Uterus (tissue), 4 donors: Measurements from ENCODE around the gene E4F1. TPM values are rescaled to one million over a fixed set of nuclear protein-coding genes. Genes with fewer than 3 reads are reported as not detected.

Experiments used
- DNase-seq, 2 donors: peaks; one replicate each; pipeline ENCODE4 v3.0.0-alpha.2; 2019 to 2020
- H3K27ac ChIP-seq, 2 donors: fragments of 200-600 bp; sonication (generic); 1 replicate in 1 of 2; 2 replicates in 1 of 2; pipeline ENCODE4 v1.5.1; 2016 to 2018
- H3K27me3 ChIP-seq, 2 donors: fragments of 200-600 bp; sonication (generic); one replicate each; pipeline ENCODE4 v1.5.1; 2018 to 2019; ENCODE audit warnings: control low read depth in 1 of 2
- H3K36me3 ChIP-seq, 2 donors: fragments of 200-600 bp; sonication (generic); one replicate each; pipeline ENCODE4 v1.5.1; 2019; ENCODE audit warnings: control low read depth in 1 of 2
- H3K4me1 ChIP-seq, 2 donors: fragments of 200-600 bp; sonication (generic); one replicate each; pipeline ENCODE4 v1.5.1; 2018 to 2019; ENCODE audit warnings: control low read depth in 1 of 2
- H3K4me3 ChIP-seq, 2 donors: fragments of 200-600 bp; sonication (generic); 1 replicate in 1 of 2; 2 replicates in 1 of 2; pipeline ENCODE4 v1.5.1; 2018 to 2019; ENCODE audit warnings: mild to moderate bottlenecking in 1 of 2
- H3K9me3 ChIP-seq, 2 donors: fragments of 200-600 bp; sonication (generic); one replicate each; pipeline ENCODE4 v1.5.1; 2019; ENCODE audit warnings: control low read depth in 1 of 2
- CTCF ChIP-seq, 4 experiments: fragments of 200-600 bp in 2 of 4; fragments of 450-650 bp in 2 of 4; sonication (generic) in 2 of 4; IDR thresholded peaks; one replicate each; pipeline ENCODE4 v1.5.1; 2016 to 2019; ENCODE audit warnings: antibody characterized with exemption in 4 of 4, mild to moderate bottlenecking in 2 of 4, moderate library complexity in 1 of 4
- POLR2A ChIP-seq, 2 donors: fragments of 450-650 bp; IDR thresholded peaks; one replicate each; pipeline ENCODE4 v1.6.1; 2016; ENCODE audit warnings: antibody characterized with exemption in 2 of 2, mild to moderate bottlenecking in 1 of 2, moderate library complexity in 1 of 2
- intact Hi-C: fragments of 100-400 bp; cut with DNase I; formaldehyde crosslinking; loops from one replicate; pipeline ENCODE4 v1.15.1; 2023; ENCODE audit warnings: low total_unique reads
- total RNA-seq, 4 donors: library from RNA; depleted of rRNA in 3 of 4; stranded (reverse); fragments of >200 nt in 3 of 4; gene quantifications; one replicate each; pipeline versions ENCODE4 v1.1.0 to v1.2.4, GENCODE V29; 2014 to 2023
- donor health status: DM: yes; HTN: yes; CAD: no.

Gene E4F1
- total RNA-seq, 4 donors from 2014 or later, result 8.2 to 41.8 (median 29.9) TPM

DNA sequence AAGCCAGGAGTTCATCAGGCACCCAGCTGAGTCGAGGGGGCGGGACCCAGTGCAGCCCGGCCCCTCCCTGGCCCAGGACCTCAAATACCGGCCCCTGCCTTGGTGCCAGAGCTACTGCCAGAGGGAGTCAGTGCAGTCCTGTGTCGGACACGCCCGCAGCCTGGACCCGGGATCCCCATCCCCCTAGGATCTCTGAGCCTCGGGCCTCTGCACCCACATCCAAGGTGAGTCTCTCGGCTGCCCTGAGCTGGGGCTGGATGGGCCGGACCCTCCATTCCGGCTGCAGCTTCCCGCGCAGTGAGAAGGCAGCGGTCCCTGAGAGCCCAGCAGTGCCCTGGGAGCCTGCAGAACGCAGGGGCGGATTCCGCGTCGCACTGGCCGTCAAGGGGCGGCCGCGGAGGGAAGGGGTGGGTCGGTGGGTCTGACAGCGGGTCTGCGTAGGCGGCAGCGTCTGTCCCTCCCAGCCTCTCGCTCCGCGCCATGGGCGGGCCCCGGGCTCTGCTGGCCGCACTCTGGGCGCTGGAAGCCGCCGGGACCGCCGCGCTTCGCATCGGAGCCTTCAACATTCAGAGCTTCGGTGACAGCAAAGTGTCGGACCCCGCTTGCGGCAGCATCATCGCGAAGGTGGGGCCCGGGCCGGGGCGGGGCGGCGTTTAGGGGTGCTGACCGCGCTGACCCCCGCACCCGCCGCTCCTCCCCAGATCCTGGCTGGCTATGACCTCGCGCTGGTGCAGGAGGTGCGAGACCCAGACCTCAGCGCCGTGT is 13.1 kb downstream of the E4F1 start, which contains the start of gene DNASE1L2:
Gene DNASE1L2, plus strand, starts transcription at position 108 of the 765 bp plus-strand sequence. Its CDS starts 373 bp downstream, at position 481.
- H3K36me3 ChIP-seq, result no peaks in the 10 kb centered on the region
- H3K9me3 ChIP-seq, result no peaks in the 10 kb centered on the region
- no peak for DNase-seq
- TF ChIP-seq POLR2A (IDR thresholded peaks at IDR 0.05) (no peak), CTCF (IDR thresholded peaks at IDR 0.05) (no peak)
- H3K4me1 ChIP-seq, result peaks cover 0 to 12% of the 10 kb centered on the region in 2 donors
- intact Hi-C loops, result no loop called here
- peaks cover 5 to 7% of the 10 kb centered on the region in 2 donors for H3K27me3 ChIP-seq
- no peak within 1 kb of the TSS for H3K4me3 ChIP-seq
- no peak within 1 kb of the TSS for H3K27ac ChIP-seq

GRCh38 chr16:2237102-2237482 is 13.7 kb downstream of the E4F1 start:
- Histone ChIP-seq H3K4me1 (peaks cover 0 to 12% of the 10 kb centered on the region in 2 donors), H3K36me3 (no peaks in the 10 kb centered on the region), H3K27me3 (peaks cover 5 to 7% of the 10 kb centered on the region in 2 donors), H3K9me3 (no peaks in the 10 kb centered on the region), H3K27ac (no peak overlapping the region), H3K4me3 (no peak overlapping the region)
- intact Hi-C loops, result no loop called here
- TF ChIP-seq CTCF (IDR thresholded peaks at IDR 0.05), result no peak
- DNase-seq, result no peak

- TF ChIP-seq CTCF (IDR thresholded peaks at IDR 0.05), result no peak
- no peak for TF ChIP-seq POLR2A (IDR thresholded peaks at IDR 0.05)
- Histone ChIP-seq H3K4me3 (no peak overlapping the region), H3K27ac (no peak overlapping the region), H3K4me1 (peaks cover 0 to 12% of the 10 kb centered on the region in 2 donors), H3K36me3 (no peaks in the 10 kb centered on the region), H3K9me3 (no peaks in the 10 kb centered on the region), H3K27me3 (peaks cover 5 to 7% of the 10 kb centered on the region in 2 donors)
- intact Hi-C loops, result no loop called here
- DNase-seq, result no peak
These were observed 14.2 kb downstream of the E4F1 start for GRCh38 chr16:2237493-2238149.

- no peak overlapping the region for H3K4me3 ChIP-seq
- TF ChIP-seq CTCF (IDR thresholded peaks at IDR 0.05) (no peak), POLR2A (IDR thresholded peaks at IDR 0.05) (no peak)
- no peak for DNase-seq
- H3K9me3 ChIP-seq, result no peaks in the 10 kb centered on the region
- H3K36me3 ChIP-seq, result no peaks in the 10 kb centered on the region
- intact Hi-C loops, result no loop called here
- no peak overlapping the region for H3K27ac ChIP-seq
- H3K27me3 ChIP-seq, result peaks cover 5 to 7% of the 10 kb centered on the region in 2 donors
- peaks cover 0 to 12% of the 10 kb centered on the region in 2 donors for H3K4me1 ChIP-seq
These were observed 14.9 kb downstream of the E4F1 start for GRCh38 chr16:2238150-2238837.
